ENCODE results near the gene F2.

F2 gene

GRCh38 chr11:46718155-46719019 is 626 bp upstream of the F2 start:
- TF ChIP-seq GATA2 (IDR thresholded peaks at IDR 0.05; ENCODE audit: low read depth, low read length) (no peak), GATA3 (IDR thresholded peaks at IDR 0.05; ENCODE audit: low read depth, low read length) (no peak)

GRCh38 chr11:46719543-46720218 is 668 bp downstream of the F2 start:
- no peak for TF ChIP-seq GATA3 (IDR thresholded peaks at IDR 0.05; ENCODE audit: low read depth, low read length)
- no peak for TF ChIP-seq GATA2 (IDR thresholded peaks at IDR 0.05; ENCODE audit: low read depth, low read length)

- TF ChIP-seq GATA2 (IDR thresholded peaks at IDR 0.05; ENCODE audit: low read depth, low read length) (no peak), GATA3 (IDR thresholded peaks at IDR 0.05; ENCODE audit: low read depth, low read length) (no peak)
These were observed 2.3 kb downstream of the F2 start for GRCh38 chr11:46721286-46721685.

- TF ChIP-seq GATA3 (IDR thresholded peaks at IDR 0.05; ENCODE audit: low read depth, low read length) (no peak), GATA2 (IDR thresholded peaks at IDR 0.05; ENCODE audit: low read depth, low read length) (no peak)
These were observed 3.7 kb downstream of the F2 start for GRCh38 chr11:46722566-46723358.

GRCh38 chr11:46723359-46723680 is 4.3 kb downstream of the F2 start:
- TF ChIP-seq GATA3 (IDR thresholded peaks at IDR 0.05; ENCODE audit: low read depth, low read length) (no peak), GATA2 (IDR thresholded peaks at IDR 0.05; ENCODE audit: low read depth, low read length) (no peak)

GRCh38 chr11:46724088-46724487 is 5.1 kb downstream of the F2 start:
- TF ChIP-seq GATA2 (IDR thresholded peaks at IDR 0.05; ENCODE audit: low read depth, low read length) (no peak), GATA3 (IDR thresholded peaks at IDR 0.05; ENCODE audit: low read depth, low read length) (no peak)

- TF ChIP-seq GATA2 (IDR thresholded peaks at IDR 0.05; ENCODE audit: low read depth, low read length), result no peak
These were observed 6.6 kb downstream of the F2 start for GRCh38 chr11:46725338-46726205.

- no peak for TF ChIP-seq GATA3 (IDR thresholded peaks at IDR 0.05; ENCODE audit: low read depth, low read length)
- TF ChIP-seq GATA2 (IDR thresholded peaks at IDR 0.05; ENCODE audit: low read depth, low read length), result no peak
These were observed 7.3 kb downstream of the F2 start for GRCh38 chr11:46726206-46726862.

GRCh38 chr11:46727952-46728658 is 9.1 kb downstream of the F2 start:
- no peak for TF ChIP-seq GATA3 (IDR thresholded peaks at IDR 0.05; ENCODE audit: low read depth, low read length)
- TF ChIP-seq GATA2 (IDR thresholded peaks at IDR 0.05; ENCODE audit: low read depth, low read length), result no peak

- TF ChIP-seq GATA2 (IDR thresholded peaks at IDR 0.05; ENCODE audit: low read depth, low read length) (no peak), GATA3 (IDR thresholded peaks at IDR 0.05; ENCODE audit: low read depth, low read length) (no peak)
These were observed 9.6 kb downstream of the F2 start for GRCh38 chr11:46728659-46729040.

GRCh38 chr11:46729110-46730027 is 10.4 kb downstream of the F2 start:
- TF ChIP-seq GATA3 (IDR thresholded peaks at IDR 0.05; ENCODE audit: low read depth, low read length) (no peak), GATA2 (IDR thresholded peaks at IDR 0.05; ENCODE audit: low read depth, low read length) (no peak)

- TF ChIP-seq GATA3 (IDR thresholded peaks at IDR 0.05; ENCODE audit: low read depth, low read length) (no peak), GATA2 (IDR thresholded peaks at IDR 0.05; ENCODE audit: low read depth, low read length) (no peak)
These were observed 12.5 kb downstream of the F2 start for GRCh38 chr11:46731545-46731944.
